AG04450 (cell line): ENCODE data around the gene ADAM12. TPM values are rescaled to one million over a fixed set of nuclear protein-coding genes. Genes with fewer than 3 reads are reported as not detected.

Experiments used
- CTCF ChIA-PET: fragments of 300-600, 350-600 bp; formaldehyde crosslinking; extraction: SDS; loops from one replicate; lab custom pipeline; 2022; ENCODE audit warnings: antibody characterized with exemption, inconsistent platforms; lab: Charles Lee
- POLR2A ChIA-PET: fragments of 350-600 bp; formaldehyde crosslinking; extraction: SDS; loops from one replicate; lab custom pipeline; 2021; ENCODE audit warnings: antibody characterized with exemption, inconsistent platforms; lab: Yijun Ruan, JAX
- DNase-seq: peaks from one replicate; pipeline ENCODE4 v3.0.0-alpha.2; 2011; ENCODE audit warnings: low read depth, low spot score
- H3K27ac ChIP-seq: one replicate; pipeline ENCODE4 v1.5.1; 2012; ENCODE audit warnings: low read depth, low read length, control low read depth
- H3K27me3 ChIP-seq: one replicate; pipeline ENCODE4 v1.6.0; 2012; ENCODE audit warnings: low read length; ENCODE audit not compliant: control insufficient read depth, insufficient read depth
- H3K4me3 ChIP-seq: 2 replicates; pipeline ENCODE4 v1.5.1; 2011; ENCODE audit warnings: mild to moderate bottlenecking, low read depth, low read length, control low read depth
- H3K9me3 ChIP-seq: 2 replicates; pipeline ENCODE4 v1.5.1; 2012; ENCODE audit warnings: low read length; ENCODE audit not compliant: control insufficient read depth, insufficient read depth
- polyA plus RNA-seq: library from polyadenylated mRNA; depleted of rRNA; stranded (reverse); fragments of >200 nt; gene quantifications from 2 replicates; pipeline ENCODE4 v1.2.3, GENCODE V29; 2011
- TF ChIP-seq, protein P1 (sequence below): IDR thresholded peaks from 2 replicates; pipeline ENCODE4 v1.5.1; 2011; ENCODE audit warnings: low read depth, low read length, control low read depth, inconsistent platforms

The ADAM12 gene
- polyA plus RNA-seq, 1 experiment, result 8.0 TPM

DNA sequence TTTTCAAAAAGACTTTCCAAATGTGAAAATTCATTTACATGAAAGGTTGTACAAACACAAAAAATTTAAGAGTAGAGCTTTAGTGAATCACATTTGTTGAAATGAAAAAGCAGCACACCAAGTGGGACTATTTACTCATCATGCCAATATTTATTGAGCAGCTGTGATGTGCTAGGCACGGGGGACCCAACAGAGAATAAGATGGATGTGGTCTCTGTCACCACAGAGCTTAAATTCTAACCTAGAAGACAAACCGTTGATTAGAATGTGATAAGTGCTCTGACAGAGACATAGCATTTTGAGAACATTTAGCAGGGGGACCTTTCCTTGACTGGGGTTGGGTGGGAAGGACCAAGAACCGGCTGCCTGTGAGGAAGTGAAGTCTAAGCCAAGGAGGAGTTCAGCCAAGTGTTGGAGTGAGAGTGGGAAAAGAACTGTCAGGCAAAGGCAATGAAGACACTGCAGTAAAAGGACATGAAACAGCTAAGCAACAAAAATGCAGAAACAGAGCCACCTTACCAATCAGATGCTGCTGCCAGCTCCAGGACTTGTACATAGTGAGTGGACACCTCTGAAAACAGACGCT lies 19.1 kb downstream of the ADAM12 start:
- ChIA-PET POLR2A (no interaction called here), CTCF (interaction anchor here (1.0 kb wide), 1 partner anchor 435 kb away, joined by 3 read pairs; no protein-coding TSS in a partner anchor)
- no peak for DNase-seq

DNA sequence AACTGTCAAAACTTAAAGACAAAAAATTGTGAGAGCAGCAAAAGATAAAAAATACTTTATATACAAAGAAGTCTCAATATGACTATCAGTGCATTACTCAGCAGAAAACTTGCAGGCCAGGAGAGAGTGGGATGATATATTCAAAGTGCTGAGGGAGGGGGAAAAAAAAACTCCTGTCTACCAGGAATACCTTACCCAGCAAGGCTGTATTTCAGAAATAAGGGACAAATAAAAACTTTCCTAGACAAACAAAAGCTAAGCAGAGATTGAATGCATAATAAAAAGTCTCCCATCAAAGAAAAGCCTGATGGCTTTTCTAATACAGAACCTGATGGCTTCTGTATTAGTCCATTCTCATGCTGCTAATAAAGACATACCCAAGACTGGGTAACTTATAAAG lies 31.1 kb downstream of the ADAM12 start:
- peaks cover 8% of the 10 kb centered on the region for H3K9me3 ChIP-seq
- TF ChIP-seq, protein P1, sequence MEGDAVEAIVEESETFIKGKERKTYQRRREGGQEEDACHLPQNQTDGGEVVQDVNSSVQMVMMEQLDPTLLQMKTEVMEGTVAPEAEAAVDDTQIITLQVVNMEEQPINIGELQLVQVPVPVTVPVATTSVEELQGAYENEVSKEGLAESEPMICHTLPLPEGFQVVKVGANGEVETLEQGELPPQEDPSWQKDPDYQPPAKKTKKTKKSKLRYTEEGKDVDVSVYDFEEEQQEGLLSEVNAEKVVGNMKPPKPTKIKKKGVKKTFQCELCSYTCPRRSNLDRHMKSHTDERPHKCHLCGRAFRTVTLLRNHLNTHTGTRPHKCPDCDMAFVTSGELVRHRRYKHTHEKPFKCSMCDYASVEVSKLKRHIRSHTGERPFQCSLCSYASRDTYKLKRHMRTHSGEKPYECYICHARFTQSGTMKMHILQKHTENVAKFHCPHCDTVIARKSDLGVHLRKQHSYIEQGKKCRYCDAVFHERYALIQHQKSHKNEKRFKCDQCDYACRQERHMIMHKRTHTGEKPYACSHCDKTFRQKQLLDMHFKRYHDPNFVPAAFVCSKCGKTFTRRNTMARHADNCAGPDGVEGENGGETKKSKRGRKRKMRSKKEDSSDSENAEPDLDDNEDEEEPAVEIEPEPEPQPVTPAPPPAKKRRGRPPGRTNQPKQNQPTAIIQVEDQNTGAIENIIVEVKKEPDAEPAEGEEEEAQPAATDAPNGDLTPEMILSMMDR, result no peak
- no peak overlapping the region for H3K4me3 ChIP-seq
- ChIA-PET POLR2A (no interaction called here), CTCF (interaction anchor here (0.6 kb wide), 1 partner anchor 27 kb away, joined by 3 read pairs; no protein-coding TSS in a partner anchor)
- no peak for DNase-seq
- no peaks in the 10 kb centered on the region for H3K27me3 ChIP-seq
- no peak overlapping the region for H3K27ac ChIP-seq

More for the DNA sequence above, 19.1 kb downstream of the ADAM12 start:
- TF ChIP-seq, protein P1, result no peak
- no peak overlapping the region for H3K27ac ChIP-seq
- H3K4me3 ChIP-seq, result no peak overlapping the region
- no peaks in the 10 kb centered on the region for H3K9me3 ChIP-seq
- H3K27me3 ChIP-seq, result no peaks in the 10 kb centered on the region

DNA sequence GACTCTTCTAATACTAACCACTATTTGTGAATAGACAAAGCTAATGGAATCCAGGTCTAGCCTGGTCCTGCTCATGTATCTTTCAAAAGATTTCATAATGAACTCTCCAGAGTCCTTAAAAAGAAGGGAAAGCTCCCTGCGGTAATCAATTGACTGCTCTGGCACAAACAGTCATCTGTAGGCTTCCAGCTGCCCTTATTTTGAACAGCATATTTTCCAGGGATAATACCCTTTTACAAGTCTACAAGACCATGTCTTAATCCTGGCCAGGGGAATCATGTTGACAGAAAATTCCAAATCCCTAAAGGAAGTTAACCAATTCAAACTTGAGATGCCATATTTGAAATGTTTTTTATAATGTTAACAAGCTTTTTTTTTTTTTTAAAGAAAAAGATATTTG lies 34.6 kb downstream of the ADAM12 start:
- ChIA-PET CTCF (interaction anchor here (0.9 to 1.6 kb wide), 2 partner anchors 150 to 372 kb away, joined by 3 read pairs; no protein-coding TSS in a partner anchor), POLR2A (no interaction called here)
- H3K9me3 ChIP-seq, result peaks cover 8% of the 10 kb centered on the region
- TF ChIP-seq, protein P1, result no peak
- no peak for DNase-seq
- H3K27ac ChIP-seq, result no peak overlapping the region
- H3K4me3 ChIP-seq, result no peak overlapping the region
- no peaks in the 10 kb centered on the region for H3K27me3 ChIP-seq

DNA sequence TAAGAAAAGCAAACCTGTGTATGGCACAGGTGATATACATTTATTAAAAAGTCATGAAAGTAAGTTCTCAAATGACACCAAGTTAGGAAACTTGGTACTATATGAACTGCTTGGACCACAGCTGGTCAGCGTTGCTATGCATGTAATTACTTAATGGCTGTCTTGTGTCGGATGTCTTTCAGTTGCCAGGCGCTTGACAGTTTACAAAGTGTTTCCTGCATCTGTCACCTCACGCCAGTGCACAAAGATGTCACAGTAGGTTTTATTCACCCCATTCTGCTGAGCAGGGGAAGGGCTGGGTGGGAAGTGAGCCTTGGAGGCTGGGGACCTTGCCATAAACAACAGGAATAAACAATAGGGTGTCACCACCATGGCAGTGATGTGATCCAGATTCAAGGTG lies 35.8 kb downstream of the ADAM12 start:
- TF ChIP-seq, protein P1, result no peak
- H3K27me3 ChIP-seq, result no peaks in the 10 kb centered on the region
- H3K4me3 ChIP-seq, result no peak overlapping the region
- H3K27ac ChIP-seq, result no peak overlapping the region
- ChIA-PET CTCF (no interaction called here), POLR2A (no interaction called here)
- DNase-seq, result no peak
- H3K9me3 ChIP-seq, result peaks cover 1% of the 10 kb centered on the region; the same call in 1 of the 2 replicates

DNA sequence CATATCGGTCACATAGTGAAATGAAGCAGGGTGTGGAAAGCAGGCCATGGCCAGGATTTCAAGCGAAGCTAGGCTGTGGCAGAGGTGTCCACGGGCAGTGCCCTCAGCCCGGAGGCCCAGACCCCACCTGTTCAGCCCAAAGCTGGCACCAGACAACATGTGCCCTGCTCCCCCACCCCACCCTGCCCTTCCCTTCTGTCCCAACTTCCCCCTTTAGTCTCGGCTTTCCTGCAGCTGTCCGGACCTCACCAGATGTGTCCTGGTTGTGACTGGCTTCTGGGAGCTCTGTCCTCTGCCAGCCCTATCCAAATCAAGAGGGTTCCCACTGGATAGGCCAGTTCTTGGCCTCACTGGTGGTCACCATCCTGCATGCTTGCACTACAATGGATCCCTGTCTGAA lies 37.3 kb downstream of the ADAM12 start:
- TF ChIP-seq, protein P1, result no peak
- no peak overlapping the region for H3K4me3 ChIP-seq
- H3K27me3 ChIP-seq, result no peaks in the 10 kb centered on the region
- ChIA-PET POLR2A (no interaction called here), CTCF (no interaction called here)
- DNase-seq, result no peak
- H3K9me3 ChIP-seq, result no peaks in the 10 kb centered on the region; the same call in 1 of the 2 replicates
- H3K27ac ChIP-seq, result no peak overlapping the region
